HG02642 (cell line): Measurements from ENCODE around the gene TRIM49B.
"Not testable (repeated sequence)": the region's sequence is repeated elsewhere in the genome, so short reads cannot be mapped to it uniquely, and the experiment has no call there.

Experiments used
- ATAC-seq: cut with Tn5 transposase; IDR thresholded peaks from one replicate; pipeline ENCODE4 v1.9.1; 2021; ENCODE audit warnings: mild to moderate bottlenecking; ENCODE audit not compliant: unreplicated experiment, poor library complexity

TRIM49B gene

GRCh38 chr11:49028523-49028922, at the start of gene TRIM49B:
TRIM49B (plus strand) TSS chr11:49028823; CDS start chr11:49031600, 2,777 bp downstream.
- not testable (repeated sequence) for ATAC-seq

- not testable (repeated sequence) for ATAC-seq
Measured at GRCh38 chr11:48983785-48984184, 44.8 kb upstream of the TRIM49B start, which contains the start of gene TRIM51G. TRIM51G (minus strand) TSS chr11:48983885; CDS start chr11:48981695, 2,190 bp downstream.

GRCh38 chr11:49048229-49048628, 19.6 kb downstream of the TRIM49B start:
- ATAC-seq: not testable (repeated sequence)

- ATAC-seq: not testable (repeated sequence)
Measured at GRCh38 chr11:49049821-49050220, 21.2 kb downstream of the TRIM49B start.

- ATAC-seq: not testable (repeated sequence)
Measured at GRCh38 chr11:49059012-49059411, 30.4 kb downstream of the TRIM49B start, which contains the start of gene TRIM64C. TRIM64C (minus strand) TSS chr11:49059112; CDS start chr11:49059112, 0 bp downstream.

- ATAC-seq: not testable (repeated sequence)
Measured at GRCh38 chr11:49069897-49070296, 41.3 kb downstream of the TRIM49B start.
